HepG2 (cell line): ENCODE measurements around the gene TUBB4B. TPM values are rescaled to one million over a fixed set of nuclear protein-coding genes. Genes with fewer than 3 reads are reported as not detected.
A peak's percentile ranks its signal among the peaks of the same experiment; 100 is the strongest.

ENCODE experiments used
- AGO1 ChIP-seq: fragments of 200-400 bp; formaldehyde crosslinking; IDR thresholded peaks from 2 replicates; pipeline ENCODE4 v1.6.1; 2017; ENCODE audit warnings: mild to moderate bottlenecking, low read depth, low read length, moderate library complexity; ENCODE audit not compliant: poor library complexity, severe bottlenecking
- AKNA ChIP-seq: sonication (generic); formaldehyde crosslinking; IDR thresholded peaks from 2 replicates; pipeline ENCODE4 v1.4.0; 2020; ENCODE audit warnings: missing genetic modification reagents, borderline replicate concordance
- CEBPG ChIP-seq: IDR thresholded peaks from 2 replicates; pipeline ENCODE4 v1.6.1; 2016
- KDM5B ChIP-seq: sonication (generic); formaldehyde crosslinking; IDR thresholded peaks from 2 replicates; pipeline ENCODE4 v1.4.0; 2020; ENCODE audit warnings: missing genetic modification reagents, mild to moderate bottlenecking, borderline replicate concordance
- MAF1 ChIP-seq: sonication (generic); formaldehyde crosslinking; IDR thresholded peaks from 2 replicates; pipeline ENCODE4 v1.5.0; 2020; ENCODE audit warnings: missing genetic modification reagents, borderline replicate concordance
- NR2F6 ChIP-seq, 2 experiments: IDR thresholded peaks; 2 replicates each; pipeline ENCODE4 v1.6.1; 2016; ENCODE audit warnings: antibody characterized with exemption in 1 of 2, mild to moderate bottlenecking in 1 of 2
- RERE ChIP-seq: IDR thresholded peaks from 2 replicates; pipeline ENCODE4 v1.6.1; 2016; ENCODE audit warnings: low read depth, missing genetic modification reagents, missing compliant biosample characterization
- SNAPC5 ChIP-seq: sonication (generic); formaldehyde crosslinking; IDR thresholded peaks from 2 replicates; pipeline ENCODE4 v1.8.1; 2023; ENCODE audit warnings: mild to moderate bottlenecking, missing genetic modification reagents, borderline replicate concordance
- TARDBP ChIP-seq: sonication (generic); formaldehyde crosslinking; IDR thresholded peaks from 2 replicates; pipeline ENCODE4 v1.8.0; 2022; ENCODE audit warnings: mild to moderate bottlenecking, missing genetic modification reagents
- TOE1 ChIP-seq: sonication (generic); formaldehyde crosslinking; IDR thresholded peaks from 2 replicates; pipeline ENCODE4 v1.4.0; 2020; ENCODE audit warnings: mild to moderate bottlenecking, missing genetic modification reagents
- ZBTB33 ChIP-seq: sonication (generic); formaldehyde crosslinking; IDR thresholded peaks from 2 replicates; pipeline ENCODE4 v1.4.0; 2020; ENCODE audit warnings: missing genetic modification reagents
- ZNF333 ChIP-seq: sonication (generic); formaldehyde crosslinking; IDR thresholded peaks from 2 replicates; pipeline ENCODE4 v1.4.0; 2020; ENCODE audit warnings: mild to moderate bottlenecking, missing genetic modification reagents, borderline replicate concordance
- ZNF446 ChIP-seq: sonication (generic); formaldehyde crosslinking; IDR thresholded peaks from 2 replicates; pipeline ENCODE4 v1.5.0; 2020; ENCODE audit warnings: mild to moderate bottlenecking, missing genetic modification reagents
- ZNF619 ChIP-seq: sonication (generic); formaldehyde crosslinking; IDR thresholded peaks from 2 replicates; pipeline ENCODE4 v1.4.0; 2020; ENCODE audit warnings: mild to moderate bottlenecking, missing genetic modification reagents
- ZNF780A ChIP-seq: sonication (generic); formaldehyde crosslinking; IDR thresholded peaks from 2 replicates; pipeline ENCODE4 v1.8.0; 2022; ENCODE audit warnings: mild to moderate bottlenecking, missing genetic modification reagents, moderate library complexity
- polyA plus RNA-seq, 8 experiments: library from polyadenylated mRNA; depleted of rRNA in 3 of 8; stranded (reverse) in 7 of 8; unstranded in 1 of 8; fragments of >200 nt; fragmentation: Illumina TruSeq in 4 of 8; extraction: Trizol in 4 of 8; gene quantifications; 2 replicates each; pipeline versions ENCODE4 v1.2.1 to v1.2.3, GENCODE V29; 2011 to 2016; ENCODE audit warnings: low read depth in 4 of 8, missing spikeins in 1 of 8, mixed read lengths in 1 of 8; ENCODE audit not compliant: insufficient read depth in 1 of 8
- total RNA-seq, 5 experiments: library from RNA; depleted of rRNA; stranded (reverse); fragments of >200 nt; fragmentation: Illumina TruSeq; extraction: Trizol; gene quantifications; 2 replicates each; pipeline ENCODE4 v1.2.3, GENCODE V29; 2016; ENCODE audit warnings: low read depth in 1 of 5

TUBB4B gene
- total and polyA plus RNA-seq, 2 of the 13 experiments (the other 11 are each of a cell fraction or from before 2014, with no cell fraction given) = 182 to 412 TPM

GRCh38 chr9:137253717-137254623, 12.9 kb downstream of the TUBB4B start (continued):
- TF ChIP-seq RERE = no peak
- TF ChIP-seq AKNA (CRISPR knock-in tag) = no peak
- TF ChIP-seq NR2F6 (IDR thresholded peaks at IDR 0.05) = peak; percentile 9; the same call in 1 of the 2 replicates
- no peak for TF ChIP-seq NR2F6 (CRISPR knock-in tag; IDR thresholded peaks at IDR 0.05)
- TF ChIP-seq CEBPG = no peak
- no peak for TF ChIP-seq SNAPC5
- peak; percentile 35; the same call in 1 of the 2 replicates for TF ChIP-seq TARDBP (CRISPR knock-in tag)
- TF ChIP-seq ZNF780A (CRISPR knock-in tag) = no peak
- no peak for TF ChIP-seq ZNF446 (CRISPR knock-in tag)
- no peak for TF ChIP-seq TOE1 (CRISPR knock-in tag)
- no peak for TF ChIP-seq MAF1
- TF ChIP-seq KDM5B (CRISPR knock-in tag) = peak; percentile 79; the same call in 1 of the 2 replicates
- TF ChIP-seq AGO1 = peak; percentile 11
- TF ChIP-seq ZBTB33 (CRISPR knock-in tag) = peak; percentile 44; the same call in 1 of the 2 replicates
- peak; percentile 87; the same call in 1 of the 2 replicates for TF ChIP-seq ZNF333
- TF ChIP-seq ZNF619 = peak; percentile 61; the same call in 1 of the 2 replicates
